ENCODE measurements around the gene DNAJC4. TPM values are rescaled to one million over a fixed set of nuclear protein-coding genes. Genes with fewer than 3 reads are reported as not detected.

The DNAJC4 gene
- total and polyA plus RNA-seq, 2 experiments from 2014 or later = 12.8 to 58.4 TPM

GRCh38 chr11:64263947-64264317 is 33.6 kb downstream of the DNAJC4 start:
- Histone ChIP-seq H3K4me1 (ENCODE audit: insufficient read depth) (peaks cover 11% of the 10 kb centered on the region), H3K4me3 (no peak overlapping the region), H3K27me3 (no peaks in the 10 kb centered on the region), H3K79me2 (no peaks in the 10 kb centered on the region), H2AFZ (no peak overlapping the region), H3K9me2 (replicated peaks; ENCODE audit: insufficient read depth) (no peaks in the 10 kb centered on the region), H4K20me1 (ENCODE audit: insufficient read depth, poor library complexity, severe bottlenecking) (no peaks in the 10 kb centered on the region), H3K36me3 (replicated peaks; ENCODE audit: insufficient read depth, low read depth) (no peaks in the 10 kb centered on the region), H3K27ac (no peak overlapping the region), H3K9me3 (ENCODE audit: low read depth) (no peaks in the 10 kb centered on the region), H3K4me2 (no peak overlapping the region)
- WGBS (ENCODE audit: low lambda C conversion rate, missing lambda C conversion rate) = 89% methylated on average over 7 of the region's 8 CpGs
- TF ChIP-seq EZH2phosphoT487 (IDR thresholded peaks at IDR 0.05; ENCODE audit: low read depth, severe bottlenecking, unreplicated experiment) (no peak), CTCF (IDR thresholded peaks at IDR 0.05; ENCODE audit: poor library complexity) (no peak), EZH2 (IDR thresholded peaks at IDR 0.05; ENCODE audit: borderline replicate concordance) (no peak)
- DNase-seq (ENCODE audit: low spot score) = no peak

GRCh38 chr11:64264371-64264852 is 34.1 kb downstream of the DNAJC4 start:
- 84% methylated on average over 10 of the region's 10 CpGs for WGBS (ENCODE audit: low lambda C conversion rate, missing lambda C conversion rate)
- TF ChIP-seq EZH2 (IDR thresholded peaks at IDR 0.05; ENCODE audit: borderline replicate concordance) = no peak
- no peak for TF ChIP-seq CTCF (IDR thresholded peaks at IDR 0.05; ENCODE audit: poor library complexity)
- TF ChIP-seq EZH2phosphoT487 (IDR thresholded peaks at IDR 0.05; ENCODE audit: low read depth, severe bottlenecking, unreplicated experiment) = no peak
- H3K27me3 ChIP-seq = no peaks in the 10 kb centered on the region

GRCh38 chr11:64265176-64266160 is 35.1 kb downstream of the DNAJC4 start:
- TF ChIP-seq CTCF (IDR thresholded peaks at IDR 0.05; ENCODE audit: poor library complexity) (no peak), EZH2phosphoT487 (IDR thresholded peaks at IDR 0.05; ENCODE audit: low read depth, severe bottlenecking, unreplicated experiment) (no peak), EZH2 (IDR thresholded peaks at IDR 0.05; ENCODE audit: borderline replicate concordance) (no peak)
- no peaks in the 10 kb centered on the region for H4K20me1 ChIP-seq (ENCODE audit: insufficient read depth, poor library complexity, severe bottlenecking)
- no peak overlapping the region for H3K4me3 ChIP-seq
- H3K9me2 ChIP-seq (replicated peaks; ENCODE audit: insufficient read depth) = no peaks in the 10 kb centered on the region
- no peaks in the 10 kb centered on the region for H3K79me2 ChIP-seq
- 89% methylated on average over 19 of the region's 35 CpGs for WGBS (ENCODE audit: low lambda C conversion rate, missing lambda C conversion rate)
- no peak overlapping the region for H3K4me2 ChIP-seq
- peaks cover 12% of the 10 kb centered on the region for H3K4me1 ChIP-seq (ENCODE audit: insufficient read depth)
- no peaks in the 10 kb centered on the region for H3K36me3 ChIP-seq (replicated peaks; ENCODE audit: insufficient read depth, low read depth)
- H3K9me3 ChIP-seq (ENCODE audit: low read depth) = no peaks in the 10 kb centered on the region
- H3K27ac ChIP-seq = no peak overlapping the region
- DNase-seq (ENCODE audit: low spot score) = no peak
- no peak overlapping the region for H2AFZ ChIP-seq
- no peaks in the 10 kb centered on the region for H3K27me3 ChIP-seq

More at GRCh38 chr11:64264371-64264852, 34.1 kb downstream of the DNAJC4 start:
- Histone ChIP-seq H3K9me3 (ENCODE audit: low read depth) (no peaks in the 10 kb centered on the region), H3K9me2 (replicated peaks; ENCODE audit: insufficient read depth) (no peaks in the 10 kb centered on the region), H3K4me2 (no peak overlapping the region), H3K27ac (no peak overlapping the region), H2AFZ (no peak overlapping the region), H3K4me3 (no peak overlapping the region), H3K79me2 (no peaks in the 10 kb centered on the region), H4K20me1 (ENCODE audit: insufficient read depth, poor library complexity, severe bottlenecking) (no peaks in the 10 kb centered on the region), H3K36me3 (replicated peaks; ENCODE audit: insufficient read depth, low read depth) (no peaks in the 10 kb centered on the region), H3K4me1 (ENCODE audit: insufficient read depth) (peaks cover 12% of the 10 kb centered on the region)
- DNase-seq (ENCODE audit: low spot score) = no peak

Data from hepatocyte (in vitro differentiated cells).